H9 (cell line): ENCODE data around the gene RAPGEF6. TPM values are rescaled to one million over a fixed set of nuclear protein-coding genes. Genes with fewer than 3 reads are reported as not detected.

Experiments
- DNase-seq: peaks from one replicate; pipeline ENCODE4 v3.0.0-alpha.2; 2017
- H2AFZ ChIP-seq: one replicate; pipeline ENCODE4 v1.6.1; 2013; ENCODE audit warnings: mild to moderate bottlenecking, low read length, control low read depth, moderate library complexity
- H2AK5ac ChIP-seq: 2 replicates; pipeline ENCODE4 v1.6.1; 2013; ENCODE audit warnings: low read length, control low read depth, mixed read lengths; ENCODE audit not compliant: insufficient read length
- H2BK120ac ChIP-seq: one replicate; pipeline ENCODE4 v1.6.1; 2013; ENCODE audit warnings: low read depth, mild to moderate bottlenecking, low read length, control low read depth, inconsistent platforms; ENCODE audit not compliant: poor library complexity, severe bottlenecking
- H2BK12ac ChIP-seq: 2 replicates; pipeline ENCODE4 v1.6.1; 2013; ENCODE audit warnings: low read length, control low read depth, mixed read lengths, low read depth; ENCODE audit not compliant: insufficient read length
- H2BK15ac ChIP-seq: 2 replicates; pipeline ENCODE4 v1.6.1; 2013; ENCODE audit warnings: low read depth, low read length, control low read depth
- H2BK20ac ChIP-seq: one replicate; pipeline ENCODE4 v1.6.1; 2013; ENCODE audit warnings: low read depth, mild to moderate bottlenecking, low read length, control low read depth, inconsistent platforms; ENCODE audit not compliant: poor library complexity, severe bottlenecking
- H2BK5ac ChIP-seq: 2 replicates; pipeline ENCODE4 v1.6.1; 2013; ENCODE audit warnings: low read length, control low read depth, mixed read lengths; ENCODE audit not compliant: insufficient read length
- H3K14ac ChIP-seq: 2 replicates; pipeline ENCODE4 v1.6.1; 2013; ENCODE audit warnings: low read length, control low read depth; ENCODE audit not compliant: insufficient read depth
- H3K18ac ChIP-seq: 2 replicates; pipeline ENCODE4 v1.6.1; 2013; ENCODE audit warnings: low read depth, mild to moderate bottlenecking, mixed read lengths, low read length, control low read depth; ENCODE audit not compliant: insufficient read length
- H3K23ac ChIP-seq: 2 replicates; pipeline ENCODE4 v1.6.1; 2013; ENCODE audit warnings: low read length, control low read depth, mixed read lengths, low read depth; ENCODE audit not compliant: insufficient read length
- H3K23me2 ChIP-seq: 2 replicates; pipeline ENCODE4 v1.6.1; 2013; ENCODE audit warnings: low read depth, mild to moderate bottlenecking, mixed read lengths, low read length, control low read depth; ENCODE audit not compliant: insufficient read length, poor library complexity, severe bottlenecking
- H3K27ac ChIP-seq: 2 replicates; pipeline ENCODE4 v1.5.1; 2013; ENCODE audit warnings: low read length, control low read depth, mixed read lengths, low read depth; ENCODE audit not compliant: insufficient read length
- H3K27me3 ChIP-seq: 2 replicates; pipeline ENCODE4 v1.6.1; 2013; ENCODE audit warnings: low read length, control low read depth, inconsistent platforms; ENCODE audit not compliant: insufficient read depth
- H3K4ac ChIP-seq: 2 replicates; pipeline ENCODE4 v1.6.1; 2013; ENCODE audit warnings: low read depth, mild to moderate bottlenecking, control low read depth, inconsistent platforms, low read length, moderate library complexity
- H3K4me1 ChIP-seq: 2 replicates; pipeline ENCODE4 v1.6.1; 2013; ENCODE audit warnings: low read length, control low read depth, inconsistent platforms; ENCODE audit not compliant: insufficient read depth
- H3K4me2 ChIP-seq: 2 replicates; pipeline ENCODE4 v1.6.1; 2013; ENCODE audit warnings: low read length, control low read depth, mixed read lengths; ENCODE audit not compliant: insufficient read length, insufficient read depth
- H3K56ac ChIP-seq: 2 replicates; pipeline ENCODE4 v1.6.1; 2013; ENCODE audit warnings: low read depth, mild to moderate bottlenecking, mixed read lengths, low read length, control low read depth; ENCODE audit not compliant: insufficient read length
- H3K79me1 ChIP-seq: 2 replicates; pipeline ENCODE4 v1.6.1; 2013; ENCODE audit warnings: low read depth, mild to moderate bottlenecking, moderate library complexity, low read length, control low read depth, inconsistent platforms; ENCODE audit not compliant: insufficient read depth, poor library complexity, severe bottlenecking
- H3K79me2 ChIP-seq: 2 replicates; pipeline ENCODE4 v1.6.1; 2013; ENCODE audit warnings: low read length, control low read depth, inconsistent platforms; ENCODE audit not compliant: insufficient read depth
- H3K9ac ChIP-seq: 2 replicates; pipeline ENCODE4 v1.6.1; 2013; ENCODE audit warnings: low read length, control low read depth, mixed read lengths; ENCODE audit not compliant: insufficient read length; ENCODE audit errors: extremely low read depth
- H3K9me3 ChIP-seq: one replicate; pipeline ENCODE4 v1.6.1; 2013; ENCODE audit warnings: low read depth, low read length, inconsistent platforms; ENCODE audit not compliant: control insufficient read depth
- H3T11ph ChIP-seq: one replicate; pipeline ENCODE4 v1.6.1; 2013; ENCODE audit warnings: mild to moderate bottlenecking, low read length, control low read depth, inconsistent platforms
- H4K20me1 ChIP-seq: one replicate; pipeline ENCODE4 v1.6.1; 2013; ENCODE audit not compliant: control insufficient read depth, insufficient read length, insufficient read depth
- H4K5ac ChIP-seq: 2 replicates; pipeline ENCODE4 v1.6.1; 2013; ENCODE audit warnings: low read depth, mild to moderate bottlenecking, mixed read lengths, low read length, control low read depth; ENCODE audit not compliant: insufficient read length
- H4K8ac ChIP-seq: replicated peaks from 2 replicates; pipeline ENCODE4 v1.6.1; 2013; ENCODE audit warnings: low read length, control low read depth, mixed read lengths, low read depth; ENCODE audit not compliant: insufficient read length
- H4K91ac ChIP-seq: 2 replicates; pipeline ENCODE4 v1.6.1; 2013; ENCODE audit warnings: low read depth, mild to moderate bottlenecking, moderate library complexity, mixed read lengths, low read length, control low read depth; ENCODE audit not compliant: insufficient read length
- H3K27ac Mint-ChIP-seq, 3 experiments: 2 replicates in 2 of 3; 3 replicates in 1 of 3; pipeline ENCODE4 v1.8.0; 2020 to 2021; ENCODE audit warnings: mixed read lengths in 3 of 3, mild to moderate bottlenecking in 1 of 3, moderate library complexity in 1 of 3
- H3K27me3 Mint-ChIP-seq: 2 replicates; pipeline ENCODE4 v1.8.0; 2021; ENCODE audit warnings: low read depth, mild to moderate bottlenecking, moderate library complexity, mixed read lengths
- H3K36me3 Mint-ChIP-seq, 3 experiments: 2 replicates in 2 of 3; 3 replicates in 1 of 3; pipeline ENCODE4 v1.8.0; 2020 to 2021; ENCODE audit warnings: low read depth in 3 of 3, mixed read lengths in 3 of 3; ENCODE audit not compliant: insufficient read depth in 1 of 3
- H3K4me1 Mint-ChIP-seq, 2 experiments: 2 replicates each; pipeline ENCODE4 v1.8.0; 2020; ENCODE audit warnings: mixed read lengths in 2 of 2
- H3K4me3 Mint-ChIP-seq, 2 experiments: 2 replicates in 1 of 2; 3 replicates in 1 of 2; pipeline ENCODE4 v1.8.0; 2020 to 2021; ENCODE audit warnings: mild to moderate bottlenecking in 2 of 2, mixed read lengths in 2 of 2, moderate library complexity in 1 of 2
- H3K9me3 Mint-ChIP-seq, 2 experiments: 2 replicates in 1 of 2; 3 replicates in 1 of 2; pipeline ENCODE4 v1.8.0; 2020; ENCODE audit warnings: mild to moderate bottlenecking in 2 of 2, mixed read lengths in 2 of 2, moderate library complexity in 1 of 2
- CTCF ChIP-seq: fragments of 200-600 bp; sonication (generic); conservative IDR thresholded peaks from 3 replicates; pipeline ENCODE4 v1.8.0; 2021; ENCODE audit warnings: antibody characterized with exemption, mild to moderate bottlenecking
- WGBS: extraction: QIAGEN DNeasy Blood & Tissue Kit; methylation state at CpG from one replicate; pipeline ENCODE4 v1.1.7; 2013; ENCODE audit warnings: missing lambda C conversion rate, low lambda C conversion rate, mixed read lengths; ENCODE audit not compliant: insufficient read length; ENCODE audit errors: extremely low coverage; 5-methylcytosine and 5-hydroxymethylcytosine counted together
- total RNA-seq: library from RNA; stranded (reverse); gene quantifications from 2 replicates; pipeline ENCODE4 v1.2.1, GENCODE V29; 2021

RAPGEF6 gene
- total RNA-seq, 1 experiment from 2014 or later, result 19.7 TPM

DNA sequence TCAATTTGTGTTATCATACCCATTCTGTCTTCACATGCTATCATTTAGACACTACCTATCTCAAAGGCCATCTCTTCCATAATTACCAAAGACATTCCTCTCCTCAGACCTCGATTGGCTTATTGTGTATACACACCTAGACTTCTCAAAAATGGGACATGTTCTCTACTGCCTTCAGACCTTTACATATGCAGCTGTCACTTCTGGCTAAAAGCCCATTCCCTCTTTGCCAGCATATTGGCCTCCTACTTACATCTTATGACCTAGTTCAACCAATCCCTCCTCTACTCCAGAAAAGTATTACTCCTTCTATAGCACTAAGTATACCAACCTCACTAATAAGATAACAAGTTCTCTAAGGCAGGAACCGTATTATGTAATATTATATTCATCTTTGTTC is 84.4 kb downstream of the RAPGEF6 start:
- TF ChIP-seq CTCF, result no peak
- H4K5ac ChIP-seq, result no peak overlapping the region
- H3T11ph ChIP-seq, result no peak overlapping the region
- H2BK15ac ChIP-seq, result no peak overlapping the region
- no peak overlapping the region for H3K56ac ChIP-seq
- H3K27ac ChIP-seq, result no peak overlapping the region
- no peak overlapping the region for H2BK120ac ChIP-seq
- H4K8ac ChIP-seq, result no peak overlapping the region
- H3K4me2 ChIP-seq, result no peak overlapping the region
- no peak overlapping the region for H2AK5ac ChIP-seq
- Mint-ChIP-seq H3K4me1 (peaks cover 0 to 4% of the 10 kb centered on the region in 2 experiments; a peak in 1 of 4 replicates), H3K27me3 (no peaks in the 10 kb centered on the region), H3K4me3 (no peak overlapping the region), H3K9me3 (no peaks in the 10 kb centered on the region), H3K36me3 (peaks cover 0 to 7% (median 0%) of the 10 kb centered on the region in 3 experiments; a peak in 3 of 7 replicates), H3K27ac (no peak overlapping the region)
- H3K79me2 ChIP-seq, result no peaks in the 10 kb centered on the region
- no peak overlapping the region for H2BK12ac ChIP-seq
- no peak overlapping the region for H3K23ac ChIP-seq
- H3K4me1 ChIP-seq, result no peaks in the 10 kb centered on the region
- no peak overlapping the region for H2BK20ac ChIP-seq
- no peak overlapping the region for H3K9ac ChIP-seq
- no peak overlapping the region for H3K14ac ChIP-seq
- H3K27me3 ChIP-seq, result no peaks in the 10 kb centered on the region
- no CpG with 5 or more reads among the region's 2 CpGs for WGBS
- no peak overlapping the region for H2AFZ ChIP-seq
- H3K4ac ChIP-seq, result no peak overlapping the region
- H3K18ac ChIP-seq, result no peak overlapping the region
- H4K20me1 ChIP-seq, result no peaks in the 10 kb centered on the region
- no peaks in the 10 kb centered on the region for H3K23me2 ChIP-seq
- H3K79me1 ChIP-seq, result no peaks in the 10 kb centered on the region
- no peak overlapping the region for H4K91ac ChIP-seq
- no peaks in the 10 kb centered on the region for H3K9me3 ChIP-seq
- DNase-seq, result no peak
- no peak overlapping the region for H2BK5ac ChIP-seq
